Measurements from ENCODE around the gene ZNF618.

Gene ZNF618

DNA sequence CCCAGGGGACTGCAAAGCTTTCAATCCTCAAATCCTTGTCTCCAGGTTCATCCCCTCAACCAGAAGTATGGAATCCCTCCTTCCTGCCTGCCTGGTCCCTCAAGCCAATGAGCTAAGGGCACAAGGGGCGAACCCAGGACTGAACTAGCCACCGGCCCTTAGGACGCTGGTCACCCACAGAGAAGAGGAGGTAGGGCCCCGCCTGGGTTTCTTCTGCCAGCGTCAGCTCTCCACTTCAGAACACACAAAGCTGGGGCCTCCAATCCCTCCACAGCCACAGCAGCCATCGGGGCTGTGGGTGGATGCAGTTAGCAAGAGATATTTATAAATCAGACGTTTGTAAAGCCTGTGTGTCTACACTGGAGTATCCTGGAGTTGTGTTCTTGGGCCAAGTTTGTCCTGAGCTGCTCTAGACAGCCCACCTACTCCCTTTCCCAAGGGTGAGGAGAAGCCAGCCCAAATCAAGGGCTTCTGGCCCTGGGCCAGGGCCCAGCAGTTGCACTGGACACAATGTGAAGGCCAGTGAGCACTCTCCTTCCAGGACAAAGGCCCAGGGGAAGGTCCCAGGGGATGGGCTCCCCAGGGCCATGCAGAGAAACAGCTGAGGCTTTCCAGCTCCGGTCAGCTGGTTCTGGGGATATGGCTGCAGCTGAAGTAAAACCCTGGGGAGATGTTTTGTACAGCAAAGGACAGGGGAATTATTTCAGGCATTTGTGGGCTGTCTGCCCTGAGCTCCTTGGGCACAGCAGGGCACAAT lies 183.1 kb downstream of the ZNF618 start:
- no peak for DNase-seq (ENCODE audit: low read depth in 2 of 2)

DNA sequence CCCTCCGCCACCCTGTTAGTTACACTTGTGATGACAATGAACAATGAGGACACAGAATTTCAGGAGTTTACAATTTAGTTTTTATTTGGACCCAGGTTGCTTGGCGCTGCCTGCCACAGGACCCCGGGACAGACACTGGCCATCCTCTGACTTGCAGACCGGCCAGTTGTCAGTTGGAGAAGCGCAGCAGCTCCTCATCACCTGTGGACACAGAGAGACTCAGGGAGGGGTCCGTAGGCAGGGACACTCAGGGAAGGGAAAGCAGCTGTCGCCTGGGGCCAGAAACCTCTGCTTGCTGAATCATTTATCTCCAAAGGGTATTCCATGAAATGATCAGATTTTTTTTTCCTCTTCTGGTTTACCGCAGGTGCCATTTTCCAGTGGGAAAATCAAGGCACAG lies 184.0 kb downstream of the ZNF618 start:
- DNase-seq (ENCODE audit: low read depth in 2 of 2) = no peak

DNA sequence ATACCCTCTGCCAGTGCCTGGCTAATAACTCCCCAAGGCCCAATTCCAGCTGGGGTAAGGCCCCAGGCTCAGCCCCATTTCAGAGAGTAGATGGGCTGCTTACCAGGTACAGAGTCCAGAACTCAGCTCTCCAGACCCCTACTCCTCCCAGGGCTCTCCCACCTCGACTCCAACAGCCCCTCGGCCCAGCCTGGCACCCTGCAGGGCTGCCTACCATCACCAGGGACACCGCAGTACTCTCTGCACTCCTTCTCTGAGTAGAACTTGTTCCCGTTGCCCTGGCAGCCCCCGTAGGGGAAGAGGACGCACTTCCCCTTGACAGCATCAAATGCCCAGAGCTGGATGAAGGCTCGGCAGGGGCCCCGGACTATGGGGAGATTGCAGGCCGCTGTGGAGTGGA lies 184.6 kb downstream of the ZNF618 start:
- no peak for DNase-seq (ENCODE audit: low read depth in 2 of 2)

- DNase-seq (ENCODE audit: low read depth in 2 of 2) = no peak
Observed at GRCh38 chr9:114061292-114061691, 185.2 kb downstream of the ZNF618 start.

- no peak for DNase-seq (ENCODE audit: low read depth in 2 of 2)
Observed at GRCh38 chr9:114061830-114062474, 185.8 kb downstream of the ZNF618 start.

DNA sequence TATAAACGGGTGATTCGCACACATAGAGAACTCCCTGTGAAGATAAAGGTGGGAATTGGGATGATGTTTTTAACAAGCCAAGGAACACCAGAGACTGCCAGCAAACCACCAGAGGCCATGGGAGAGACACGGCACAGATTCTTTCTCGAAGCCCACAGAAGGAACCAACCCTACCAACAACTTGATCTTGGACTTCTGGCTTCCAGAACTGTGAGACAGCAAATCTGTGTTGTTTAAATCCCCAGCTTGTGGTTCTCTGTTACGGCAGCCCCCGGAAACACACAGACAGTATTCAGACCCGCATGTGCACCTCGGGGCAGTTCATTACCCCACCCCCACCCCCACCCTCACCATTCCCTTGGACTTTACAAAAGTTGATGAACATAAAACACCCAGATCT lies 189.2 kb downstream of the ZNF618 start:
- no peak for DNase-seq (ENCODE audit: low read depth in 2 of 2)

DNA sequence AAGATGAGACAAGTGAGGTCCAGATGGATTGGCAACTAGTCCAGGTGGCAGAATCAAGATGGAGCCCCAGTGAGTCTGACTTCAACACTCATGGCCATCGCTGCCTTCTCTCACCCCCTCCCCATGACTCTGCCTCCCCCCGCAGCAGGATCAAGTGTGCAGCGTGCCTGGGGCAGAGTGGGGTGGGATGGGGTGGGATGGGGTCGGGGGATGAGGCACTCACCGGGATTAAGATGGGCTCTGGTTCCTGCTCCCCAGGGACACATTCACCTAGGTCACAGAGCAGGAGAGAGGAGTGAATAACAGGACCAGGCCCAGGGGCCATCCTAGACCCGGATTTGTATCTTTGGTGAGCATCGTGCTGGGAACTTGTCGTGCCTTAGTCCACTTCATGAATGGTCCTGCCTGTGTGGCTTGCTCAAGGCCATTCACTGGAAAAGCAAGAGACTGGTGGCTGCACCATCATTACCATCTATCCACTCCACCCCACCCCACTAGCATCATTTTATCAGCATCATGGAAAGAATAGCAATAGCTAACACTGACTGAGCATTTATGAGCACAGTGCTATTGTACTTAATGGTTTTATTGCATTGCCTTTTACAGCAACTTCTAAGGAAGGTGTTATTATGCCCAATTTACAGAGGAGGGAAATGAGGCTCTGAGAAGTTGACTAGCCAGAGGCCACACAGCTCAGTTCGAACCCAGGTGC lies 193.5 kb downstream of the ZNF618 start:
- no peak for DNase-seq (ENCODE audit: low read depth in 2 of 2)

- no peak for DNase-seq (ENCODE audit: low read depth in 2 of 2)
Observed at GRCh38 chr9:114070188-114071103, 194.3 kb downstream of the ZNF618 start.

- no peak for DNase-seq (ENCODE audit: low read depth in 2 of 2)
Observed at GRCh38 chr9:114071197-114071795, 195.2 kb downstream of the ZNF618 start.

GRCh38 chr9:114072184-114073140 lies 196.4 kb downstream of the ZNF618 start:
- no peak for DNase-seq (ENCODE audit: low read depth in 2 of 2)

- no peak for DNase-seq (ENCODE audit: low read depth in 2 of 2)
Observed at GRCh38 chr9:114075602-114076001, 199.5 kb downstream of the ZNF618 start.

DNA sequence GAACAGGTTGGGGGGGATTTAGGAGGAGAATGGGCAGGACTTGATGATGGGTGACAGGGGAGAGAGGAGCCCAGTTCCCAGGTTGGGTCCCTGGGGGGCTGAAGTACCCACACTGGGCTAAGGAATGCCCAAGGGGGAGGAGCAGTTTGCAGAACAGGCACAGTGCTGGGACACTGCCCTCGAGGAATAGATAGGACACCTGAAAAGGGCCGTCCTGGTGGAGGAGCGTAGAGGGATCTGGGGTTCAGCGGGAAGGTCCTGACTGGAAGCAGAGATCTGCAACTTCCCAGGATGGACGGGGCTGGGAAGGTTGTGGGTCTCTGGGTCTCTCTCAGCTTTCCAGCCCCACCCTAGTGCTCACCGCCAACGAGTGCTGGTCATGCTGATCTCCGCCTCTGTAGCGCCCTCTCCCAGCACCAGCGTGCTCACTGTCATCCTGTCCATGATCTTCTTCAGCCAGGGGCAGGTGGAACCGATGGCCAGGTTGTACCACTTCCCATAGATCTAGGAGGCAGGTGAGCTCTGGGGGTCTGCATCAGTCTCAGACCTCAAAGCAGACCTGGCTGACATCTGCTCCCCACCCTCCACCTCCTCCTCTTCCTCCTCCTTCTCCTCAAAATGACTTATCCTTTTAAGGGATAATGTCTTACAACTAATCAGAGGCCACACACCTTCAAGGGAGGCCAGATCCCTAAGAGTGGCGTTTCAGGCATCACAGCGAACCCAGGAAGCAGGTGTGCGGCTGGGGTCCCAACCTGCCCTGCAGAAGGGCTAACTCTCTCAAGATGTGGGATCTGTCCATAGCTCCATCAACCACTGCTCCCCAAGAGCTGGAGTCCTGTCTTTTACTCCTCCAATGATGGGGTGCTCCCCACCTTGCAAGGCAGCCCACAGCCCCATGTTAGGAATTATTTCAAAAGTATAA lies 200.4 kb downstream of the ZNF618 start:
- no peak for DNase-seq (ENCODE audit: low read depth in 2 of 2)

- no peak for DNase-seq (ENCODE audit: low read depth in 2 of 2)
Observed at GRCh38 chr9:114077162-114077837, 201.2 kb downstream of the ZNF618 start.

- DNase-seq (ENCODE audit: low read depth in 2 of 2) = no peak
Observed at GRCh38 chr9:114078021-114078780, 202.1 kb downstream of the ZNF618 start, which contains the start of gene AMBP. AMBP (minus strand) TSS chr9:114078300; CDS start chr9:114078209, 91 bp downstream.

- no peak for DNase-seq (ENCODE audit: low read depth in 2 of 2)
Observed at GRCh38 chr9:114078781-114079156, 202.7 kb downstream of the ZNF618 start.

DNA sequence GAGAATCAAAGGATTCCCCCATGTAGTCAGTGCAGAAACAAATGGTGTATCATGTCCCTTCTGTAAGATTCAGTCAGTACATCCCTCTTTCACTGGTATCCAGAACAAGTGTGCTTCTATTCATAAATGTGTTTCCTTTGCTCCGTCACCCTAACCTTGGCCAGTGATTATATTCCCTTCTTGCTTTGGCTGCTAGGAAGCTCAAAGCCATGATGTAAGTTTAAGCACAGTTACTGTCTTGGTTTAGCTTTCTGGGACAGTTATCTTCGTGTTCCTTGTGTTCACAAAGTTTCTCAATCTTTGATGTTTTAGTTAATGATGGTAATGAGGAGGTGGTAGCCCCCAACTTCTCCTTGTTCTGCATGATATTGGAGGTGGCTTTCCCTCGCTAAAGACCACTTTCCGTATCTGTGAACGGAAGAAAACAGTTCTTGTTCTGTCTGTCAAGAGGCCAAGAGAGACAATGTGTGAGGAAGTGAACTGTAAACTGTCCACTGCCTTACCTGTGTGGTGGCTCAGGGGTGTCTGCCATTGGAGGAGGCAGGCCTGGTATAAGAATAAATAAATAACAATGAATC lies 204.2 kb downstream of the ZNF618 start:
- DNase-seq (ENCODE audit: low read depth in 2 of 2) = no peak

DNA sequence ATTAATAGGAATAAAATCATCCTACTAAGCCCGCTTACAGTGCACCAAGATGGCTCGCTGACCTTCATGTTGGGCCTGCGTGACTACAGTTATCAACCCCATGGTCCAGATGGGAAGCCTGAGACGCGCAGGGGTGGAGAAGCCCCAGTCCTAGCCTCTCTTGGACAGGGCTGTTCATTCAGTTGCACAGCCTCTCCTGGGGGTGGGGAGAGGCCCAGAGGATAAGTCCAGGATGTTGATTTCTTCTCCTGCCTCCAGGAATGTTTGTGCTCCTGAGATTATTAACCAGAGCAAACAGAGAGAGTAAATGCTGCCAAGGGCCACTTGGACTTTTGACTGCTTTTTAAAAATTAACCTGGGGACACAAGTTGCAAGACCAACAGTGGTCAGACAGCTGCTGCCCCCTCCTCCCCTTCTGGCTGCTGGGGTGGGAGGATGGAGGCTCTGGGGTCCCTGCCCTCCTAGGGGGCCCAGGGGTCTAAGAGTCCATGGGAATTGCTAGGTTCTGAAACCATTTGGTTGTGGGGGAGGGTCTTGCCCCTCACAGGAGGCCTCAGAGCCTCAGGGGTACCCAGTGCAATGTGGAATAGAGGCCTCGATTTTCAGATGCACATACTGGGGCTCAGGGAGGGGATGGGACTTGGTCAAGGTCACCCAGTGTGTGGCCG lies 204.8 kb downstream of the ZNF618 start:
- DNase-seq (ENCODE audit: low read depth in 2 of 2) = no peak

Data from fibroblast of skin of left quadriceps (primary cell).